Skin of body (tissue), 2 donors: ENCODE results near the gene PROM2. TPM values are rescaled to one million over a fixed set of nuclear protein-coding genes. Genes with fewer than 3 reads are reported as not detected.

ENCODE experiments used
- DNase-seq: peaks from one replicate; lab custom pipeline; 2025; lab: John Stamatoyannopoulos, UW
- total RNA-seq: library from RNA; depleted of rRNA; stranded (reverse); fragments of >200 nt; gene quantifications from one replicate; pipeline ENCODE4 v1.2.3, GENCODE V29; 2014

PROM2 gene
- total RNA-seq, 1 donor from 2014 or later: 9.4 TPM

DNA sequence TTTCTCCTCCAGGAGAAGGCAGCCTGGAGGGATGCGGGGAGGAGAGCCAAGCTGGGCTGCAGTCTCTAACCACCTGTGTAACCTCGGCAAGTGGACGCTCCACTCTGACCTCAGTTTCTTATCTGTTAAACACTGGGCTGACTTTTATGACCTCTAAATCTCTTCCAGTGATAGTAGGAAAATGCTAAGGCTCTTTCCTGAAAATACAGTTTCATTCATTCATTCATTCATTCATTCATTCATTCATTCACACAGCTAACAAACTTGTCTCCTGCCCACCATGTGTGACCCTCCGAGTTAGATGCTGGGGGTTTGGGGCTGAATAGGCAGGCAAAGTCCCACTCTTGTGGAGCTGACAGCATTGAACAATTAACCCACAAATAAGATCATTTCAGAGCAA is 9.3 kb downstream of the PROM2 start:
- DNase-seq: no peak

DNA sequence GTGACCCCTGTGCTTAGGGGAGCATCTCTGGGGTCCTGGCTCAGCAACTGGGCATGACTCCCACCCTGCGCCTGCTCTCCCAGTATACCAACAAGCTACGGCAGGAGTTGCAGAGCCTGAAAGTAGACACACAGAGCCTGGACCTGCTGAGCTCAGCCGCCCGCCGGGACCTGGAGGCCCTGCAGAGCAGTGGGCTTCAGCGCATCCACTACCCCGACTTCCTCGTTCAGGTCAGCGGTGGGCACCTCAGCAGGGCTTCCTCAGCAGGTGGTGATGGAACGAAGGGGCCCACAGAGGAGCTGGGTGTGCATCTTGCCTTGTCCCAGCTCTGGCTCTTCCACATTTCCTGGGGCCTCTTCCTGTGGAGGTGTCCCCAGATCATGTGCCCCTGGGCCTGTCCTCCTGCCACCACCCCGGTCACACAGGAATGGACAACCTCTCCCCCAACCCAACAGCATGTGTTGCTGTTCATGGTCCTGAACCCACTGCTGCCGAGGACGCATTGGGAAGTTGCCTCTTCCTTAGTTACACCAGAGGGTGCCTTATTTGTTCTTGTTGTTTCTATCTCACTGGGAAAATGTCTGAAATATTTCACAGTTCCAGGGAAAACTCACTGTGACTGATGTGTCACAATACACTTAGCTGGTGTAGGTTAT is 10.8 kb downstream of the PROM2 start:
- DNase-seq: no peak

DNA sequence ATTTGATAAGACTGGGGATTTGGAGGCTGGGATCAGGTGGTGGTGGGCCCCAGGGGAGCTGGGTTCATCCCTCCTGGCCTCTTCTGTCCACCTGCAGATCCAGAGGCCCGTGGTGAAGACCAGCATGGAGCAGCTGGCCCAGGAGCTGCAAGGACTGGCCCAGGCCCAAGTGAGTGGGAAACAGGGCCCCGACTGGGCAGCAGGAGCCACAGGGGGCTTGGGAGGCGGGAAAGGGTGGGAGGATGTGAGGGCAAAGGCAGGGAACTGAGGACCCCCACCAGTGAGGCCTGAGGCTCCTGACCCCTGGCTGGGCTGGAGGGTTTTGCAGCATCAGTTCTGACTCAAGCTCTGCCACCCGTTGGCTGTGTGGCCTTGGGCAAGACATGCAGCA is 11.3 kb downstream of the PROM2 start:
- no peak for DNase-seq

DNA sequence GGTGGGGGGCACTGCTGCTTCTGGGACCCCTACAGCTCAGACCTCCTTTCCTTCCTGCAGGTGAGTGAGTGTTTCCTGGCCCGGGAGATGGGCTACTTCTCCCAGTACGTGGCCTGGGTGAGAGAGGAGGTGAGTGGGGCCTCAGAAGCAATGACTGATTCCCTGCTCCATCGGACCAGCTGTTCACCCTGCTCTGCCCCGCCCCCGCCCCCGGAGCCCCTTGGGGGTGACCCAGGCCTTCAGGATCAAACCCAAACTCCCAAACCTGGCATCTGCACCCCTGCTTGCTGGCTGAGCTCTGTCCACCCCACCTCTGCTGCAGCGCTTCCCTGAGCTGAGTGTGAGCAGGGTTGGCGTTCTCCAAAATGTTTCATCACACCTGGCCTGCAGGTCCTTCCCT is 13.1 kb downstream of the PROM2 start:
- DNase-seq: no peak

DNA sequence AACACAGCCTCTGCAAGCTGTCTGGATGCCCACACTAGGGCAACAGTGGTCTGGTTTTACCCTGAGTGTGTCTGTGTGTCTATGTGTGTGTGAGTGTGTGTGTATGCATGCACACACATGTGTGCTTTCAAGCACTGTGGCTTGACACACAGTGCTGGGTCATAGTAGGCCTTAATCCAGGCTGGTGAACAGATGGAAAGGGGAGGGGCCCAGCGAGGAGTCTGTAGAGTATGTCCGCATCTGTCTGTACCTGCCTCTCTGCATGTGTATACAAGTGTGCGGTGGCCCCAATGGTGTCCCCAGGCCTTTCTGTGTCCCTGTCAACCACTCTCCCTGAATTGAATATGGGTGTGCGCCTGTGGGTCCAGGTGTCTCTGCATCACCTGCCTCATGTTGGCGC is 13.6 kb downstream of the PROM2 start:
- DNase-seq: no peak

DNA sequence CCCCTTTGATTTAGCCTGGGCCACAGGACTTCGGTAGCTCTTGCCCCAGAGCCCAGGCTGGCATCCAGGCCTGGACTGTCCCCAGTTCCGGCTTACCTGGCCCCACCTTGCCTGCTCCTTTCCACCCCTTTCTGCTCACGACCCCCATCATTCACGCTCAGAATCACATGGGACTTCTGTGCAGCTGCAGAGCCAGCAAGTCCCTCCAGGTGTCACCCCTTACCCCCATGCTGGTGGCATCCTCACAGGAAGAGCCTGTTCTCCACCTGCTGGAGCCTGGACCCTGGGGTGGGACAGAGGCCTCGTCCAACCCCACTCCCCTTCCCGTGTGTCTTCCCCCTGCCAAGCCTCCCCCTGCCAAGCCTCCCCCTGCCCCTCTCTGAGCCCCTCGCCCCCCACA is 15.0 kb downstream of the PROM2 start:
- DNase-seq: no peak

DNA sequence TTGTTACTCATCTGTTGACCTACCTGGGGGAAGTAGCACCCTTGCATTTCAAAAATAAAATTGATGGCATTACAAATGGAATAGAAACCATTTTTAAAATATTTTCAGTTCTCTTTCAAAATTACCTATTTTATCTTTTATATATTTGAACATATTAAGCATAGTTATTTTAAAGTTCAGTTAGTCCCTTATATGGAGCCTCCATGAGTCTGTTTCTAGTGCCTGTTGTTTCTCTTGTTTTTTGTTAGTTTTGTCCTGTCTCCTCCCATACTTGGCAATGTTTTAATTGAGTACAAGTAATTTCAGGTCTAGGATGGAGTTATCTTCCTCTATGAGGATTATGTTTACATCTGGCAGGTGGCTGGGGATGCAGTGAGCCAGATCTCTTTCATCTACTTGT is 17.0 kb downstream of the PROM2 start:
- no peak for DNase-seq

DNA sequence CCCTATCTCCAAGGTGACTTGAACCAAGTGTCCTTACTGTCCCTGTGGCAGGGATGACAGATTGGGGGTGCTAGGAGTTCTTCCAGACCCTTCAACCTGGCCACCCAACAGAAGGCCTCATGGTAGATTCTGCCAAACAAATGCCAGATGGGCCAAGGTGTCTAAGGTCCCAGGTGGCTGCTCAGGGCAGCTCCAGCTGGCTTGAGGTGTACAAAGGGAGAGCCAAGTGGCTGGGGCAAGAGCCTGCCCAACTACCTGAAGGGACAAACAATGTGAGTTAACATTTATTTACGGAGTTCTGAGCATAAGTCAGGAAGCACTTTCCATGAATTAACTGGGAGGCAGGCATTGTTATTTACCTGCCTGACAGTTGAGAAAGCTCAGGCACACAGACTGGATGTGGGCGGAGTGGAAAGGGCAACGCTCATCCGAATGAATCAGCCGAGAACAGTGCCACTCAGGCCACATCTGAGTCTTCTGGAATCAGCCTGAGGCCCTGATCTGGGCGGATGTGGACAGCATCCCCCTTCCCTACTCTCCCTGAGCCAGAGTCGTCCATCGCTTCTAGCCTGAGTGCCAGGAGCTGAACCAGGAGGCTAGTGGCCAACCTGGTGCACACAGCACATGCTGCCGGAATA is 18.5 kb downstream of the PROM2 start:
- no peak for DNase-seq

DNA sequence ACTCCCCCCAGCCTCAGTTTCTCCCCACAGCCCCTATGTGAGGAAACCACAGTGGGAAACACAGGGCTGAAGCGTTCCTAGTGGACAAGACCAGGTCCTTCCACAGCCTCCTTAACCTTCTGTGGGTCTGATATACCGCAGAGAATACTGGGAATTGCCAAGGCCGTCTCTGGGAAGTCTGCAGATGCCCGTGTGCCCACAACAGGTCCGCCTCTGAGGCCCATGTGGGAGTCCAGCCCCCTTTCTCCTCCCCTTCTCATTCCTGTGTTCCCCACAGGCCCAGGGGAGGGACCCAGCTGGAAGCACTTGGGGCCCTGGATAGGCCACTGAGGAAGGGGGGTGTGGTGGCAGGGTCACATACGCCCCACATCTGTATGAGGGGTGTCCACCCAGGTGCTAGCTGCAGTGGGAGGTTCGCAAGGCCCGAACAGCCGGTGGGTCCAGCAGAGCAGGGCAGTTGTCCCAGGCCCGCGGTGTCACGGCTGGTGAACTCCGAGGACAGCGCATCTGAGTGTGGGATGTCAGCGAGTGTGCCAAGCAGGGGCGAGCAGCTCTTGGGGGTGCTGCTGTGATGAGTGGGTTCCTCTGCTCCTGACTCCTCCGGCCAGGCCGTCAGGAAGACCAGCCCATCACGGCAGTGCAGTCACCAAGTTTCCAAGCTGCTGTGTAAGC is 20.5 kb downstream of the PROM2 start:
- DNase-seq: no peak

DNA sequence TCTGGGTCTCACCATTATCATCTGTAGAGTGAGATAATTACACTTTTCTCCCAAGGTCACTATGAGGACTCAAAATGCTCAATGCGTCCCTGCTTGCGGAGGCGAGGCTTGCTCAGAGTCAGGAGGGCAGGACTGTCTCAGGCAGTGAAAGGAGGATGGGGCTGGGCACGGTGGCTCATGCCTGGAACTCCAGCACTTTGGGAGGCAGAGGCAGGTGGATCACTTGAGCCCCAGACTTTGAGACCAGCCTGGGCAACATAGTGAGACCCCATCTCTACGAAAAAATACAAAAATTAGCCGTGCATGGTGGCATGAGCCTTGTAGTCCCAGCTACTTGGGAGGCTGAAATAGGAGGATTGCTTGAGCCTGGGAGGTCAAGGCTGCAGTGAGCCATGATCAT is 21.1 kb downstream of the PROM2 start:
- no peak for DNase-seq

DNA sequence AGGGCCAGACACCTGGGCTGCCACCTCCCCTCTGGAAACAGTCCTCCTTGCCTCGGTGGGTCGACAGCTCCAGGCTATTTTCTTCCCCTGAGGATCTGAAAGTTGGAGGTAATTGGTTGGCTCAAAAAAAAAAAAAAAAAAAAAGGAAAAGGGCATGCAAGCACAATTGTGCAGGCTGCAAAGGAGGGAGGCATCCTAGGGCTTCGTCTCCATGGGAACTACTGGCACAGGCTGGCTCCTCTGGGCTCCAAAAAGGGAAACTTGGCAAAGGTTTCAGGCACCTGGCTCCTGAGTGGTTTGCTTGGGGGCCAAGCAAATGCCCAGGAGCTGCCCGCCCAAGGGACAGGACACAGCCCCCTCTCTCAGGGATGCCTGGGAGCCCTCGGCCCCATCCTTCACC is 21.8 kb downstream of the PROM2 start:
- no peak for DNase-seq

DNA sequence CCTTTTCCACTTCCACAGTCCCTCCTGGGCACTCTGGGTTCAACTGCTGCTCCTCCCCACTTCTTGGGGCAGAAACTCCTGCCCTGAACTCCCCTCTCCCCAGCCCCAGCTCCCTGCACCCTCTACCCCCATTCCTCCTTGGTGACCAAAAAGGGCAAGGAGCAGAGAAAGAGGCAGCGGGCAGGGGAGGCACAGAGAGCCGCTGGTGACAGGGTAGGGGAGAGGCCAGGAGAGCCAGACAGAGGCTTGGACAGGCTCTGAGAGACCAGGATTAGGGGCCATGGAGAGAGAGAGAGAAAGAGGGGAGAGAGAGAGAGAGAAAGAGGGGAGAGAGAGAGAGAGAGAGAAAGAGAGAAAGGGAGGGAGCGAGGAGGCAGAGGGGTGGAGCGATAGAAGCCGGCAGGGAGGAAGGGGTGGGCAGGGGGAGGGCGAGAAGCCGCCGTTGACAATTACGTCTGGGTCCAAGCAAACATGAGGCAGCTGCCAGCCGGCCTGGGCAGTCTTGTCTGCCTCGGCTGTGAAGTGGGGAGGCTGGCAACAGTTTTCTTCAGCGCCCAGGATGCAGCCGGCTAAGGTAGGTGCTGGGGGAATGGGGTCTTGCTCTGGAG is 22.7 kb downstream of the PROM2 start, which contains the start of gene KCNIP3:
Gene KCNIP3, plus strand, starts transcription at position 468 of the 608 bp plus-strand sequence. Its CDS starts 92 bp downstream, at position 560.
- DNase-seq: no peak

DNA sequence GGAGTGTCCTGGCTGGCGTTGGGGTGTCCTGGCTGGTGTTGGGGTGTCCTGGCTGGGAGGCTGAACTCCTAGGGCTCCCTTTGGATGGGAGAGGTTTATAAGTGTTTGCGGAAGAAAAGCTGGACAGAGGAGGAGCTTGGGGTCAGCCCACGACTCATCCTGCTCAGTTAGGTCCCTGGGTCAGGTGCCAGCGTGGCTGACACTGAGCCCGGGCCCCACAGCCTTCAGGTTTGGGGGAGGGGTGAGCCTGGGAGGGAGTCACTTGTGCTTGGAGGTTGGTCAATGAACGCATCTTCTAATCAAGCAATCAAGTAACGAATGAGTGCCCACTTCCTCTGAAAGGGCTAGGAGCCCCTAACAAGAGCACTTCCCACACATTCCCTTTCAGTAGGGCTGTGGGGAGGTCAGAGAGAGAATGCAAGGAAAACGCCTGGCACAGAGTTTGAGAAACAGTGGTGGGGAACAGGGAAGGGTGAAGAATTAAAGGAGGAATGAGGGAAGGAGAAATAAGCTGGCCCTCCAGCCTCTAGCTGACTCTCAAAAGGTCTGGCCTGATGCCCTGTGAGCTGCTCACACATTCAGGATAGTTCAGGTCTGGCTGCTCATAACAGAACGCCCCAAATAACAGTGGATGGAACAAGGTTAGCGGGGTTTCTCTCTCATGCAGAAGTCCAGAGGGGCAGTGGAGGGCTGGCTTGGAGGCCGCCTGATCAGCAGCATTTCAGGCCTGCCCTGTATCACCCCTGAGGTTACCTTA is 23.6 kb downstream of the PROM2 start:
- no peak for DNase-seq

DNA sequence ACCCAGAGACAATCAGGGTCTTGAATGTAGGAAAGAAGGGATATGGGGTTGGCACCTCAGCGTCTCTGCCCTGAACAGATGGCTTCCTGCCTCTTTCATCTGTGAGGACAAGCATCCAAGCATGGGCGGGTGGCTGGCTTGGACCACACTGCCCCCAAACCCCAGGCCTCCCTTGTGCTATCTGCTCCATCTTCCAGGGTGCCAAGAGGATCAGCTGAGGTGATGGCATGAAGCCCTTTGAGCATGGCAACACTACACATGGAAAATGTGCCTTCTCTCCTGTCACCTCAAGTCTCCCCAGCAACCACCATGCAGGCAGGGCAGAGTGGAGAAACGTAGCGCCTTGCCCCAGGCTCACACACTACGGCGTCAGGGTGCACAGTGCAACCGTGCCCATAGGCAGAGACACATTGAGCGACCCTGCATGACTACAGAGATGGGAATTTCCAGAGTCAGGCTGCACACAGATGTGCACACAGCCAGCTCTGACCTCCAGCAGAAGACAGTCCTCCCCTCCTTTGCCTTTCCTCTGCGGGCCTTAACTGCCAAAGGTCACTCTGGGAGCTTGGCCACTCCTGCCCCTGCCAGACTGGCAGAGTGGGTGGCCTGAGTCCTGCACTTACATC is 24.4 kb downstream of the PROM2 start:
- no peak for DNase-seq

DNA sequence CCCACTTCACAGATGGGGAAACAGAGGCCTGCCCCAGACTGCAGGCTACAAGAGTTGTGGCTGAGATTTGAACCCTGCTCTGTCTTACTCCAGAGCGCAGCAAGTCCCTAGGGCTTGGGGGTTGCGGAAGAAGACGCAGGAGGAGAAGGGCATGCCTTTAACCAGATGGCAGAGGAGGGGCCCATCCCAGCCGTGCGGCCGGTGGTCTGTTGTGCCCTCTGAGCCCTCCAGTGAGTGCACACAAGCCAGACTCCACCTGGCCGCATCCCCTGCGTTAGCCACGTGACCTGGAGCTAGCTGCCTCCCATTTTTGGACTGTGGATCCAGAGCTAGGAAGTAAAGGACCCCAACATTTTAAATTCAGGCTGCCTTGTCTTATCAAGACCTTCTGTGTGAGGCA is 25.7 kb downstream of the PROM2 start:
- DNase-seq: no peak

DNA sequence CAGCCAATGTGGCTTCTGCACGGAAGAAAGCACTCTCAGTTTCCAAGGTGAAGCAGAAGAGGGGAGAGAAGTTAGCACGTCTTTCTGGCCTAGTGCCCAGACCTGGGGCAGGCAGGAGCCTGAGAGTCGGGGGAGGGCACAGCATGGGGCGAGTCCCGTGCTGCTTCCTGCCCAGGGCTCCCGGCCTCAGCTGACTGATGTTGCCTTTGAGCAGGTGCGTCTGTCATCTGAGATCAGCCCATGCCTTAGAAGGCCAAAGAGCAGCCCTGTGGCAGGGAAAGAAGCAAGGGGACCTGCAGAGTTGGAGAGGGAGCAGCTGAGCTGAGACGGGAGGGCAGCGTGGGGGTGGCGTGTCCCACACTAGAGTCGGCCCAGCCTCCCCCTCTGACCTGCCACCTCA is 26.2 kb downstream of the PROM2 start:
- DNase-seq: peak; percentile 6

DNA sequence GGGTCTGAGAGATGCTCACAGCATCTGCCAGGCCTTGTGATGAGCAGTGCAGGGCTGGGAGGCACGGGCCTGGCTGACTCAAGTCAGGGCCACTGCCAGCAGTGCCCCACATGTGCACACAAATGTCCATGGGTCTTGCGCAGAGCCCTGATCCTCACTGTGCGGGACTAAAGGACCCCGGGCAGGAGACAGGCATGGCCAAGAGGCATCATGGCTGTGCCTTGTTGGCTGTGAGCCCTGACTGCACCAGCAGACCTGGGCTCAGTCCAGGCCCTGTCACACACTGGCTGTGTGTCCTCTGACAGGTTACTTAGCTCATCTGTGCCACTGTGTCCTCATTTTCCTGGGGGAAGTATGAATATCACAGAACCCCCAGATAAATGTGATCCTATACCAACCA is 26.9 kb downstream of the PROM2 start:
- DNase-seq: no peak

DNA sequence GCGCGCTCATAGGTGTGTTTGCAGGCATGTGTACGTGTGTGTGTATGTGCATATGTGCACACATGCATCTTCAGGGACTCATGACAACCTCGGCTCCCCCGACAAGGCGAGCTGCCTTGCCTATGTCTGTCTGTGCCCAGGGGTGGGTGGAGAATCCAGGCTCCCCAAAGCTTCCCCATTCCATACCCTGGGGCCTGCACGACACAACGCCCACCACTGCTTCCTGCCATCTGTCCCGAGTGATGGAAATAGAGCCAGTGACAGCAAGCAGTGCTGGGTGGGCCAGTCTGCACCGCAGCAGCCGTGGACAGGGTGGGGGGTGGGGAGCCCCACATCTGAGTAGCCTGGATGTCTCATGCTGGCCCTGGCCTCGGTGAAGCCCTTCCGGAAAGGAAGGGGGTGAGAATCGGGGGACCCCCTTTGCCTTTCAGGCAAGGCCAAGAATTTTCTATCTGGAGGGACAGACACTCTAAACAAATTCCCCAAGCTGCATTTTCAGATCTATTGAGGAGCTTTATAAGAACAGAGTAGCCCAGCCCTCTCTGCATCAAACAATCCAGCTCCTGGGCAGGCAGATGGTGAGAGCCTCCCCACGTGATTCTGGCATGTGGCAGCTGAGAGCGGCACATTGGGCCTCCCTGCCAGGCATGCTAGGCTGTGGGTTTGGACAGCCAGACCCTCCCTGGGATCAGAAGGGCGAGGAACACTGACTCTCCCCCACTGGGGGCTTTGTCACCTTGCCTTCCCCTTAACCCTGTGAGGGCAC is 27.8 kb downstream of the PROM2 start:
- DNase-seq: no peak

DNA sequence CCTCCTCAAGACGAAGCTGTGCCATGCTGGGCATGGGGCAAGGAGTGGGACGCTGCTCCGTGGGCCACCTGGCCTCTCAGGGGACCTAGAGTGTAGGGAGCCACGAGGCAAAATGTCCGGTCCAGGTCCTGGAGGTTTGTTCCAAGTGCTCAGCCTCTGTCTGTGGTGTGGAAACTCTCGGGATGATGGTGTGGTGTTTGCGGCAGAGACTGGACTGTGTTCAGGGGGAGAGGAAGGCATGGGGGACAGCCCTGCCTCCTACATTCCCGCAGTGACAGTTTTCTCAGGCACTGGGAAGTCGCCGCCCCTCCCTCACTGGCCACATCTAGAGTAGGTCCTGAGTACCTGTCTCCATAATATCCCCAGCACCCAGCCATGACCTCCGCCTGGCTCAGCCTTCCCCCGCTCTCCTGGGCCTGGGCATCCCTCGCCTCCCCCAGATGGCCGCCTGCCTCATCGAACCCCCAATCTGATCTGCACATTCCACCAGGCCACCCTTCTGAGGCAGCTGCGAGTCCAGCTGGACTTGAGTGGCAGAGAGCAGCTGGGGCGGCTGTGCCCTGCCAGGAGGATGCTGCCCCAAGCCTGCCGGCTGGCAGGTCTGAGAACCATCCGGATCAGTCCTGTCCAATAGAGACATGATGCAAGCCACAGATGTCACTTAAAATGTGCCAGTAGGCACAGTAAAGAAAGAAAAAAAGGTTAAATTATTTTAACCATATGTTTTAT is 29.1 kb downstream of the PROM2 start:
- no peak for DNase-seq
